Loucy (cell line): Measurements from ENCODE around the gene CYP2F1.

Experiments used
- EZH2phosphoT487 ChIP-seq: fragments of 200-600 bp; IDR thresholded peaks from 2 replicates; pipeline ENCODE4 v1.6.1; 2018; ENCODE audit warnings: antibody characterized with exemption, mild to moderate bottlenecking, moderate library complexity, borderline replicate concordance
- TF ChIP-seq, protein P1 (sequence below): fragments of 200-600 bp; sonication (generic); conservative IDR thresholded peaks from 2 replicates; pipeline ENCODE4 v1.5.1; 2014; ENCODE audit warnings: mild to moderate bottlenecking, antibody characterized with exemption, low read length

DNA sequence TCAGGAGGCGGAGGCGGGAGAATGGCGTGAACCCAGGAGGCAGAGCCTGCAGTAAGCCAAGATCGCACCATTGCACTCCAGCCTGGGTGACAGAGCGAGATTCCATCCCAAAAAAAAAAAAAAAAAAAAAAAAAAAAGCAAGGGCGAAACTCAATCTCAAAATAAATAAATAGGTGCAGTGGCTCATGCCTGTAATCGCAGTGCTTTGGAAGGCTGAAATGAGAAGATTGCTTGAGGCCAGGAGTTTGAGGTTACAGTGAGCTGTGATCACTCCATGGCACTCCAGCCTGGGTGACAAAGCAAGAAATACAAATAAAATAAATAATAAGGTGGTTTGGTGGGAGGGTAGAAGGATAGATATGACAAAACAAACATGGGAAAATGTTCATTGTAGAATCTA lies 39.8 kb downstream of the CYP2F1 start:
- TF ChIP-seq, protein P1, sequence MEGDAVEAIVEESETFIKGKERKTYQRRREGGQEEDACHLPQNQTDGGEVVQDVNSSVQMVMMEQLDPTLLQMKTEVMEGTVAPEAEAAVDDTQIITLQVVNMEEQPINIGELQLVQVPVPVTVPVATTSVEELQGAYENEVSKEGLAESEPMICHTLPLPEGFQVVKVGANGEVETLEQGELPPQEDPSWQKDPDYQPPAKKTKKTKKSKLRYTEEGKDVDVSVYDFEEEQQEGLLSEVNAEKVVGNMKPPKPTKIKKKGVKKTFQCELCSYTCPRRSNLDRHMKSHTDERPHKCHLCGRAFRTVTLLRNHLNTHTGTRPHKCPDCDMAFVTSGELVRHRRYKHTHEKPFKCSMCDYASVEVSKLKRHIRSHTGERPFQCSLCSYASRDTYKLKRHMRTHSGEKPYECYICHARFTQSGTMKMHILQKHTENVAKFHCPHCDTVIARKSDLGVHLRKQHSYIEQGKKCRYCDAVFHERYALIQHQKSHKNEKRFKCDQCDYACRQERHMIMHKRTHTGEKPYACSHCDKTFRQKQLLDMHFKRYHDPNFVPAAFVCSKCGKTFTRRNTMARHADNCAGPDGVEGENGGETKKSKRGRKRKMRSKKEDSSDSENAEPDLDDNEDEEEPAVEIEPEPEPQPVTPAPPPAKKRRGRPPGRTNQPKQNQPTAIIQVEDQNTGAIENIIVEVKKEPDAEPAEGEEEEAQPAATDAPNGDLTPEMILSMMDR: no peak
- no peak for TF ChIP-seq EZH2phosphoT487
